ENCODE measurements around the gene RXRB. TPM values are rescaled to one million over a fixed set of nuclear protein-coding genes. Genes with fewer than 3 reads are reported as not detected.

Gene RXRB
- total RNA-seq, 2 experiments from 2014 or later, result 41.0 to 45.4 TPM

DNA sequence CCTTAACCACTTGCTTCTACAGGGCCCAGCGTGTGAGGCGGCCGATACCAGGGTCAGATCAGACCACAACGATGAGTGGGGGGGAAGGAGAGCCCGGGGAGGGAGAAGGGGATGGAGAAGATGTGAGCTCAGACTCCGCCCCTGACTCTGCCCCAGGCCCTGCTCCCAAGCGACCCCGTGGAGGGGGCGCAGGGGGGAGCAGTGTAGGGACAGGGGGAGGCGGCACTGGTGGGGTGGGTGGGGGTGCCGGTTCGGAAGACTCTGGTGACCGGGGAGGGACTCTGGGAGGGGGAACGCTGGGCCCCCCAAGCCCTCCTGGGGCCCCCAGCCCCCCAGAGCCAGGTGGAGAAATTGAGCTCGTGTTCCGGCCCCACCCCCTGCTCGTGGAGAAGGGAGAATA, 10.7 kb upstream of the RXRB start:
- intact Hi-C loops (cut with DNase I, micrococcal nuclease), result no loop called here
- DNase-seq (no peak), ATAC-seq (no peak)
- H3K4me1 Mint-ChIP-seq, result peaks cover 42% of the 10 kb centered on the region
- no peak overlapping the region for H3K4me3 Mint-ChIP-seq
- H3K9me3 Mint-ChIP-seq (ENCODE audit: low read depth), result no peaks in the 10 kb centered on the region
- H3K36me3 Mint-ChIP-seq (ENCODE audit: low read depth), result peaks cover 23% of the 10 kb centered on the region
- peaks cover 23% of the 10 kb centered on the region for H3K27me3 Mint-ChIP-seq
- CTCF ChIA-PET, result no interaction called here
- H3K27ac Mint-ChIP-seq, result no peak overlapping the region
- POLR2A ChIA-PET, result no interaction called here

DNA sequence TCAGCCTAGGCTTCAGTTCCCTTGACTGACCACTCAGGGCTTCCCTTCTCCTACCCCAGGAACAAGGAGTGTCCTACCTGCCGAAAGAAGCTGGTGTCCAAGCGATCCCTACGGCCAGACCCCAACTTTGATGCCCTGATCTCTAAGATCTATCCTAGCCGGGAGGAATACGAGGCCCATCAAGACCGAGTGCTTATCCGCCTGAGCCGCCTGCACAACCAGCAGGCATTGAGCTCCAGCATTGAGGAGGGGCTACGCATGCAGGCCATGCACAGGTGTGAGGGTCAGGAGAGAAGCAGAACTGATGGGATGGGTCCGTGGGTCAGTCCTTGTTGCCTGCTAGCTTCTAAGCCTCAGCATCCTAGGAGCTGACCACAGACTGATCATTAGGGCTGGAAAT, 9.4 kb upstream of the RXRB start:
- peaks cover 54% of the 10 kb centered on the region for H3K4me1 Mint-ChIP-seq
- H3K9me3 Mint-ChIP-seq (ENCODE audit: low read depth), result no peaks in the 10 kb centered on the region
- peaks cover 23% of the 10 kb centered on the region for H3K36me3 Mint-ChIP-seq (ENCODE audit: low read depth)
- peak overlapping the region; percentile 80 for H3K4me3 Mint-ChIP-seq
- no peak for DNase-seq
- POLR2A ChIA-PET, result interaction anchor here (1.4 kb wide), 1 partner anchor 10 kb away, joined by 5 read pairs; no protein-coding TSS in a partner anchor
- ATAC-seq, result no peak
- CTCF ChIA-PET, result interaction anchor here (2.9 kb wide), 1 partner anchor 39 kb away, joined by 22 read pairs; no protein-coding TSS in a partner anchor
- peak overlapping the region; percentile 3 for H3K27ac Mint-ChIP-seq
- intact Hi-C loops (cut with DNase I, micrococcal nuclease), result loop anchor here (5.0 to 10.0 kb wide), 7 partner anchors 205 to 1545 kb away; partner anchors contain the start of genes C6orf47 (in 1 of the 2), CLIC1 (in 1 of the 2), CSNK2B (in 1 of the 2) and CUTA (in 1 of the 2)
- peaks cover 19% of the 10 kb centered on the region for H3K27me3 Mint-ChIP-seq

DNA sequence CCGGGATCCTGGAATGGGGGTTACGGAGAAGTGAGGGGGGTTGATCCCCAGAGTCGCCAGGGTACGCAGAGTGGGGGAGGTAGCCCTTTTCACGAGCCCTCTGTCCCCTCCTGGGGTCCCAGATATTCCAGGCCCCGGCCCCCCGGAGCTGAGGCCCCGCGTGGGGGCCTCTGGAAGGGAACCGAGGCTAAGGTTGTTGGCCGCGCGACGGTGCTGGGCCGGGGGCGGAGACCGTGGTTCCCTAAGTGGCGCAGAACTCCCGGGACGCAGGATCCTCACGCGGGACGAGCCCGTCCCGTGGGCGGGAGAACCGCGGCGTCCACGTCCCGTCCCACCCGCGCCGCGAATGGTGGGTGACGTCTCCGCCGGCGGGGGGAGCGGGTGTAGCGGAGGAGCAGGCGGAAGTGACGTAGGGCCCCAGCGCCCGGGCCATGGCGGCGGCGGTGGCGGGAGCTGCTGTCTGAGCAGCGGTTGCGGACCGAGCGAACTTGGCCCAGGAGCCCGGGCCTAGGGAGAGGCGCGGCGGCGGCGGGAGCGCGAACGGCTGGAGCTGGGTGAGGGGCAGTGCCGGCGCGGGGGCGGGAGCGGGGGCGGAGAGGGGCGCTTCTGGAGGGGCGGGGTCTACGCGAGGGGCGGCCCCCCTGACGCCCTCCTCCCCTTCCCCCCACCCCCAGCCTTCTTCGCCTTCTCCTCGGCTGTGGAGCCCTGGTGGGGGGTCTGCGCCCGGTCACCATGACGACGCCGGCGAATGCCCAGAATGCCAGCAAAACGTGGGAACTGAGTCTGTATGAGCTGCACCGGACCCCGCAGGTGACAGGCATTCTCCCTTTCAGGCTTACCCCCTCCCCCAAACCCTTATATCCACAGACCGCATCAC, 7.9 kb upstream of the RXRB start, which contains the start of gene RING1:
TSS of gene RING1 (plus strand) at position 410 of the 877 bp plus-strand sequence. CDS start at position 733, 323 bp downstream.
- Mint-ChIP-seq H3K4me1 (peaks cover 55% of the 10 kb centered on the region), H3K9me3 (ENCODE audit: low read depth) (no peaks in the 10 kb centered on the region), H3K36me3 (ENCODE audit: low read depth) (peaks cover 33% of the 10 kb centered on the region), H3K27me3 (peaks cover 8% of the 10 kb centered on the region), H3K27ac (peak within 1 kb of the TSS; percentile 89), H3K4me3 (peak within 1 kb of the TSS; percentile 80)
- intact Hi-C loops (cut with DNase I, micrococcal nuclease), result loop anchor here (1.0 to 10.0 kb wide), 10 partner anchors 41 to 1544 kb away; partner anchors contain the start of genes C6orf47 (in 1 of the 2), CLIC1 (in 1 of the 2), CSNK2B (in 1 of the 2) and CUTA (in 1 of the 2)
- POLR2A ChIA-PET, result interaction anchor here (0.5 to 1.6 kb wide), 6 partner anchors 9 to 236 kb away, joined by 3 to 7 read pairs (median 5); partner anchors contain the start of genes RPS18, VPS52 and ZBTB22
- CTCF ChIA-PET, result interaction anchor here (0.6 to 2.9 kb wide), 7 partner anchors 11 to 955 kb away, joined by 3 to 22 read pairs (median 3); partner anchors contain the start of genes RPS18 and VPS52
- DNase-seq (peak; percentile 92), ATAC-seq (peak; percentile 20)

DNA sequence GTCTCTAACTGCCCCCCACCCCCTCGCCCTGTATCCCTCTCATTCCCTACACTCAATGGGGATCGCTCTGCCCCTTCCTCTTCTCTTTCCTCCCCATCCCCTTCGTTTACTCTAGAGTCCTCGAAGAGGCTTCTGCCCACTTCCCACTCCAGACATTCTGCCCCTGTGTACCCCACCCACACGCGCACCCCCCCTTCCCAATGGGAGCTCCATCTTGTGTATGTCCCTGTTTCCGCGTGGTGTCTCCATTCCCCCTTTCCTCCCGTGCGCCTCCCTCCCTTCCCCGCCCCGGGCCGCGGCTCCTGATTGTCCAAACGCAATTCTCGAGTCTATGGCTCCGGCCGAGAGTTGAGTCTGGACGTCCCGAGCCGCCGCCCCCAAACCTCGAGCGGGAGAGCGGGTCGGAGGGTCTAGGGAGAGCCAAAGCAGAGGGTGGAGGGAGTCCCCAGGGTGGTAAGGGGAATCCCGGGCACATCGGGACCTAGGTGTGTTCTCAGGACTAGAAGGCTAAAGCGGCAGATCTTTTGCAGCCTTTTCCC, 7.2 kb upstream of the RXRB start:
- no peaks in the 10 kb centered on the region for H3K9me3 Mint-ChIP-seq (ENCODE audit: low read depth)
- intact Hi-C loops (cut with DNase I, micrococcal nuclease), result loop anchor here (1.0 to 10.0 kb wide), 10 partner anchors 42 to 1543 kb away; partner anchors contain the start of genes C6orf47 (in 1 of the 2), CLIC1 (in 1 of the 2), CSNK2B (in 1 of the 2) and CUTA (in 1 of the 2)
- peaks cover 40% of the 10 kb centered on the region for H3K36me3 Mint-ChIP-seq (ENCODE audit: low read depth)
- H3K27me3 Mint-ChIP-seq, result peaks cover 1% of the 10 kb centered on the region
- ChIA-PET CTCF (interaction anchor here (0.6 to 2.9 kb wide), 3 partner anchors 10 to 80 kb away, joined by 3 to 22 read pairs (median 10); no protein-coding TSS in a partner anchor), POLR2A (interaction anchor here (0.7 to 1.6 kb wide), 5 partner anchors 12 to 110 kb away, joined by 3 to 7 read pairs (median 5); partner anchors contain the start of genes RPS18, VPS52, WDR46 and ZBTB22)
- no peak for ATAC-seq
- peaks cover 55% of the 10 kb centered on the region for H3K4me1 Mint-ChIP-seq
- DNase-seq, result peak; percentile 36
- peak overlapping the region; percentile 80 for H3K4me3 Mint-ChIP-seq
- peak overlapping the region; percentile 89 for H3K27ac Mint-ChIP-seq

DNA sequence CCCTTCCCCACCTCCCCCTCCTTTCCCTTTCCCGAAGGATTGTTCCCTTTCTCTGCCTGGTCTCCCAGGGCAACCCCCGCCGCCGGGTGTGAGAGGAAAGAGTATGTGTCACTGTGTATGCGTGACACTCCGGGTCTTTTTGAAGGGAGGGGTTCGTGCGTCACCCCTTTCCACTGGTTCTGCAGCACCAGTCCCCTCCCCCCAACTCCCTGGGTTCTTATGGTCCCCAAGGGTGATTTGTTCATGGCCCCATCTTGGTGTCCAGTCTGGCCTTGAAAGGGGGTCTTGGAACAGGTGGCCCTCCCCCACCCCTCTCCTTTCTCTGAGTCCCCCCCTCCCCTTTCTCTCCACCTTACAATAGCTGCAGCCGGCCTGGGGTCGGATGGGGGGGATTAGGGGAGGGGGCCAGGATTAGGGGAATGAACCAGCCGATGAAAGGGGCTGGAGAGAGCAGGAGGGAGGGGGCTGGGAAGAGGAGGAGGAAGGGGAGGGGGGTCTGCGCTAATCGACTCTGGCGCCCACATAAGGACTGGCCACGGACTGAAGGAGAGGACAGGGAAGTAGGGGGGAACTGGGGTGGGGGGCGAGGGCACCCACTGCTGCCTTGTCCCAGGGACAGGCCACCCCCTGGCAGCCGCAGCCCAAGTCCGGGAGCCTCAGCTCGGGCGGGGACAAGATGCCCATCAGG, 6.5 kb upstream of the RXRB start:
- DNase-seq, result peak; percentile 46
- Mint-ChIP-seq H3K4me3 (peak overlapping the region; percentile 80), H3K9me3 (ENCODE audit: low read depth) (no peaks in the 10 kb centered on the region), H3K27me3 (no peaks in the 10 kb centered on the region), H3K36me3 (ENCODE audit: low read depth) (peaks cover 43% of the 10 kb centered on the region), H3K4me1 (peaks cover 60% of the 10 kb centered on the region), H3K27ac (no peak overlapping the region)
- ChIA-PET POLR2A (interaction anchor here (0.7 kb wide), 1 partner anchor 82 kb away, joined by 3 read pairs; the partner anchor contains the start of gene WDR46), CTCF (interaction anchor here (0.6 kb wide), 1 partner anchor 81 kb away, joined by 3 read pairs; no protein-coding TSS in a partner anchor)
- no peak for ATAC-seq
- intact Hi-C loops (cut with DNase I, micrococcal nuclease), result loop anchor here (5.0 to 10.0 kb wide), 7 partner anchors 208 to 1542 kb away; partner anchors contain the start of genes C6orf47 (in 1 of the 2), CLIC1 (in 1 of the 2), CSNK2B (in 1 of the 2) and CUTA (in 1 of the 2)

DNA sequence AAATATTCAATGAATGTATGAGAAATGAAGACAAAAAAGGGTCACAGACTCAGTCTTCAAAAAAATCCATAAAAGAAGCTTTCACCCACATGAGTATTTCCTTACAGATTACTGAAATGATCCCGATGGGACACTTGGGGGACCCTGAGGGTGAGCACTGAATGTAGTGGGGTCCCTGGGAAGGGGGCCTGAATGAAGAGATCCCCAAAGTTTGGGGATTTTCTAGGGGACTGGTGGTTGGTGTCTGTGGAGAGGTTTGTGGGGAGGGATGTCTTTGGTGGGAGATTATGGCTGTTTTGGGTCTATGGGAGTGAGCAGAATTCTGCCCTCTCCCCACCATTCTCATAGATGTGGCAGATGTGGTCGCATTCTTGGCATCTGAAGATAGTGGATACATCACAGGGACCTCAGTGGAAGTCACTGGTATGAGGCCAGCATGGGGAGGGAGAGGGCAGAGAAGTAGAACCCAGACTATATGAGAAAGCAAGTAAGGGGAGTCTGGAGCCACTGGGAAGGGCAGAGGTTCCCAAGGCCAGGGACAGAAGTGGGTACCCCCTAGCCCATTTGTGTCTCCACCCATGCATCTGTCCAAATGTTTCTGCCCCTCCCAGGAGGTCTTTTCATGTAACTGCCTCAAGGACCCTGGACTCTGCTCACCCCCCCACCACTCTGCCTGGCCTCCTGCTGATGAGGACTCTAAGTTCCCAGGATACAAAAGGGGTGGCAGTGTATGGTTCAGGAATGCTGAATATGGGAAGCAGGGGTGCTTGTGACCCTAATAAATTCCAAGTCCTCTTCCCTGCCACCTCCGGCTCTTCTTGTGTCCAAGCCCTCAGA, 5.8 kb upstream of the RXRB start:
- ChIA-PET CTCF (interaction anchor here (0.6 kb wide), 1 partner anchor 56 kb away, joined by 3 read pairs; no protein-coding TSS in a partner anchor), POLR2A (interaction anchor here (0.6 to 2.4 kb wide), 4 partner anchors 43 to 364 kb away, joined by 3 to 19 read pairs (median 3); no protein-coding TSS in a partner anchor)
- Mint-ChIP-seq H3K4me1 (peaks cover 65% of the 10 kb centered on the region), H3K27me3 (no peaks in the 10 kb centered on the region), H3K4me3 (peak overlapping the region; percentile 77), H3K27ac (peak overlapping the region; percentile 96), H3K9me3 (ENCODE audit: low read depth) (no peaks in the 10 kb centered on the region), H3K36me3 (ENCODE audit: low read depth) (peaks cover 48% of the 10 kb centered on the region)
- intact Hi-C loops (cut with DNase I, micrococcal nuclease), result loop anchor here (5.0 to 10.0 kb wide), 7 partner anchors 209 to 1541 kb away; partner anchors contain the start of genes C6orf47 (in 1 of the 2), CLIC1 (in 1 of the 2), CSNK2B (in 1 of the 2) and CUTA (in 1 of the 2)
- DNase-seq, result peak; percentile 33
- ATAC-seq, result no peak

DNA sequence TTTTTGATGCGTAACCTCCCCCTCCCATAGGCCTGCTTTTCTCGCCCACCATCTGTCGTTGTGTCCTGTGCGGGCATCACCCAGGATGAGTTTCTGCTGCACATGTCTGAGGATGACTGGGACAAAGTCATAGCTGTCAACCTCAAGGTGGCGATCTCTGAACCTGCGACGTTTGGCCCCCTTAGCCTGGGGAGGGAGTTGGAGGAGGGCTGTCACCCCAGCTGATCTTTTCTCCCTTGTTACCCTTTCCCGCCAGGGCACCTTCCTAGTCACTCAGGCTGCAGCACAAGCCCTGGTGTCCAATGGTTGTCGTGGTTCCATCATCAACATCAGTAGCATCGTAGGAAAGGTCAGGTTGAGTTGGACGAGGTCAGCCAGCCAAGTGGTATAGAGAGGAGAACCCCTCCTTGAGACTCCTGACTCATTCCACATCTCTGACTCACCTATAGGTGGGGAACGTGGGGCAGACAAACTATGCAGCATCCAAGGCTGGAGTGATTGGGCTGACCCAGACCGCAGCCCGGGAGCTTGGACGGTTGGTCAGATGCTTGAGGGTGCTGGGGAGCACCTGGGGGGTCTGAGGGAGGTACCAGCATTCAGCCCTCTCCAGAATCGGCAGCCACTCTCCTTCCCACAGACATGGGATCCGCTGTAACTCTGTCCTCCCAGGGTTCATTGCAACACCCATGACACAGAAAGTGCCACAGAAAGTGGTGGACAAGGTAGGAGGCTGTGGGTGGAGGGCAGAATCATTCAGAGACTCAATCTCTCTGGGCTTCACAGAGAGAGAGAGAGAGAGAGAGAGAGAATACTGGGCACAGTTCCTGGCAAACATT, 4.9 kb upstream of the RXRB start:
- Mint-ChIP-seq H3K27me3 (no peaks in the 10 kb centered on the region), H3K4me1 (peaks cover 68% of the 10 kb centered on the region), H3K36me3 (ENCODE audit: low read depth) (peaks cover 49% of the 10 kb centered on the region), H3K27ac (peak overlapping the region; percentile 96), H3K9me3 (ENCODE audit: low read depth) (no peaks in the 10 kb centered on the region), H3K4me3 (peak overlapping the region; percentile 77)
- DNase-seq (peak; percentile 81), ATAC-seq (peak; percentile 57)
- ChIA-PET POLR2A (interaction anchor here (0.6 to 2.4 kb wide), 6 partner anchors 44 to 365 kb away, joined by 3 to 19 read pairs (median 3); no protein-coding TSS in a partner anchor), CTCF (interaction anchor here (0.5 to 1.7 kb wide), 6 partner anchors 40 to 1468 kb away, joined by 3 to 8 read pairs (median 4); no protein-coding TSS in a partner anchor)
- intact Hi-C loops (cut with DNase I, micrococcal nuclease), result loop anchor here (1.0 to 10.0 kb wide), 13 partner anchors 23 to 1541 kb away; partner anchors contain the start of genes CUTA (in 2 of the 2), BRD2 (in 1 of the 2), C6orf47 (in 1 of the 2) and CLIC1 (in 1 of the 2)

DNA sequence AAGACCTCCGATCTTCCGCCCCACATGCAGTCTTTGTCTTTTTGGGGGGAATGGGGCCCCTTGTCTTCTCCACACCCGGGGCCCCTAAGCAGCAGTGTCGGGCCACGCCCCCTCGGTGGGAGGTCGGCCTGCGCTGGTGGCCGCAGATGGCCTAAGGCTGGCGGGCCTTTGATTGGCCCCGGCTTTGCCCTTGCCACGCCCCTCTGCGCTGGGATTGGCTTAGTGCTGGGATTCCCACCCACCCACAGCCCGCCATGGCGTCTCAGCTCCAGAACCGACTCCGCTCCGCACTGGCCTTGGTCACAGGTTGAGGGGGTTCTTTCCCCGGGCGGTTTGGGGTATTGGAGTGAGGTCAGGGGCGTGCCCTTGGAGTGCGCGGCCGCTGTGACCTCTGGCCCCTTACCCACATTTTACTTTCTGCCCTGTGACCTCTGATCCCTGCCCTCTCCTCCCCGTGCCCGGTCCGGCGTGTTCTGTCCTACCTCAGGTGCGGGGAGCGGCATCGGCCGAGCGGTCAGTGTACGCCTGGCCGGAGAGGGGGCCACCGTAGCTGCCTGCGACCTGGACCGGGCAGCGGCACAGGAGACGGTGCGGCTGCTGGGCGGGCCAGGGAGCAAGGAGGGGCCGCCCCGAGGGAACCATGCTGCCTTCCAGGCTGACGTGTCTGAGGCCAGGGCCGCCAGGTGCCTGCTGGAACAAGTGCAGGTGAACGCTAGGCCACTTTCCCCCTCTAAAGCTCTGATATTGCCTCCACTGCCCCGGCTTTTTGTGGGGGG, 4.1 kb upstream of the RXRB start, which contains the start of gene HSD17B8:
TSS of gene HSD17B8 (plus strand) at position 241 of the 776 bp plus-strand sequence. CDS start at position 255, 14 bp downstream.
- no peaks in the 10 kb centered on the region for H3K9me3 Mint-ChIP-seq (ENCODE audit: low read depth)
- DNase-seq (peak; percentile 96), ATAC-seq (peak; percentile 48)
- peak within 1 kb of the TSS; percentile 96 for H3K27ac Mint-ChIP-seq
- no peaks in the 10 kb centered on the region for H3K27me3 Mint-ChIP-seq
- CTCF ChIA-PET, result interaction anchor here (0.5 to 1.7 kb wide), 6 partner anchors 41 to 1467 kb away, joined by 3 to 8 read pairs (median 4); partner anchors contain the start of genes RPS18 and VPS52
- H3K36me3 Mint-ChIP-seq (ENCODE audit: low read depth), result peaks cover 42% of the 10 kb centered on the region
- intact Hi-C loops (cut with DNase I, micrococcal nuclease), result loop anchor here (1.0 to 10.0 kb wide), 18 partner anchors 22 to 1540 kb away; partner anchors contain the start of genes AGPAT1 (in 2 of the 2), CUTA (in 2 of the 2), RNF5 (in 2 of the 2) and BRD2 (in 1 of the 2)
- H3K4me3 Mint-ChIP-seq, result peak within 1 kb of the TSS; percentile 77
- peaks cover 66% of the 10 kb centered on the region for H3K4me1 Mint-ChIP-seq
- POLR2A ChIA-PET, result interaction anchor here (1.0 to 2.4 kb wide), 4 partner anchors 45 to 360 kb away, joined by 3 to 19 read pairs (median 5); partner anchors contain the start of gene PSMB8
